MV-4-11 (cell line): ENCODE results near the gene LRRC37A3.
A peak's percentile ranks its signal among the peaks of the same experiment; 100 is the strongest.
"Not testable (repeated sequence)": the region's sequence is repeated elsewhere in the genome, so short reads cannot be mapped to it uniquely, and the experiment has no call there.

ENCODE experiments used
- DNase-seq: peaks from one replicate; lab custom pipeline; 2025; lab: John Stamatoyannopoulos, UW

LRRC37A3 gene

DNA sequence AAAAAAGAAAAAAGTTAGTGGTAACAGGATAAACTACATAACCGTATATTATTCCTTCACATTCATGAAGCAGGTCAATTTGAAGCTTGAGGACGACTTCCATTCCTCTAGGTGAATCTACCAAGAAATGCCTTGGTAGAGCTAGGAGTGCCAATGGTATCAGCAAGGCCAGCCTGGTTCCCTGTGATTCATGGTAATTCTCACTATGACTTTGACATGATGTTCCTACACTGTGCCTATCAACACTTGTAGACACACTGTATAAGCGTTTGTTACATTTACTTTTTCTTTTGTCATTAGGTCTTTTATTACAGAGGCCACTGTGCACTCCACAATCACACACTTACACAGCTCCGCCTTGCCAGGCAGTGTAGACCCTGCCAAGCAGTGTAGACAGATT lies 7.2 kb upstream of the LRRC37A3 start:
- DNase-seq, result not testable (repeated sequence)

DNA sequence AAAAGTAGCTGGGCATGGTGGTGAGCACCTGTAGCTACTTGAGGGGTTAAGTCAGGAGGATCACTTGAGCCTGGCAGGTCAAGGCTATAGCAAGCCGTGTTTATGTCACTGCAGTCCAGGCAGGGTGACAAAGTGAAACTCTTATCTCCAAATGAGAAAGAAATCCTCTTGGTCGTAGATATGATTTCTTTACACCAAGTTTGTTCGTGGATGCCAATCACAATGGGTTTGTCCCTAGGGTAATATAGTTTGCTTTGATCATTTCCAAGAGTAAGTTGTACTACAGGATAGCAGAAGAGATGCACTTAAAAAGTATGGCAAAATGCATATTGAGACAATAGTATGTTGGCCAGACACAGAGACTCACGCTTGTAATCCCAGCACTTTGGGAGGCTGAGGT lies 6.0 kb upstream of the LRRC37A3 start:
- DNase-seq, result not testable (repeated sequence)

- DNase-seq, result peak; percentile 88
Observed at GRCh38 chr17:64923051-64923568, 3.8 kb upstream of the LRRC37A3 start.

- peak; percentile 42 for DNase-seq
Observed at GRCh38 chr17:64920419-64921172, 1.3 kb upstream of the LRRC37A3 start.

DNA sequence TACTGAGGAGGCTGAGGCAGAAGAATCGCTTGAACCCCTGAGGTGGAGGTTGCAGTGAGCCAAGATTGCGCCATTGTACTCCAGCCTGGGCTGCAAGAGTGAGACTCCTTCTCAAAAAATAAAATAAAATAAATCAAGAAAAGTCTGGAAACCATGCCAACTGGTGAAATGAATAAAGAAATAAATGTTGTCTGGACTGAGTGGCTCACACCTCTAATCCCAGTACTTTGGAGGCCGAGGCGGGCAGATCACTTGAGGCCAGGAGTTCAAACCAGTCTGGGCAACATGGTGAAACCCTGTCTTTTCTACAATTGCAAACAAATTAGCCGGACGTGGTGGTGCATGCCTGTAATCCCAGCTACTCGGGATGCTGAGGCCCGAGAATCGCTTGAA lies 744 bp upstream of the LRRC37A3 start:
- peak; percentile 29 for DNase-seq

DNA sequence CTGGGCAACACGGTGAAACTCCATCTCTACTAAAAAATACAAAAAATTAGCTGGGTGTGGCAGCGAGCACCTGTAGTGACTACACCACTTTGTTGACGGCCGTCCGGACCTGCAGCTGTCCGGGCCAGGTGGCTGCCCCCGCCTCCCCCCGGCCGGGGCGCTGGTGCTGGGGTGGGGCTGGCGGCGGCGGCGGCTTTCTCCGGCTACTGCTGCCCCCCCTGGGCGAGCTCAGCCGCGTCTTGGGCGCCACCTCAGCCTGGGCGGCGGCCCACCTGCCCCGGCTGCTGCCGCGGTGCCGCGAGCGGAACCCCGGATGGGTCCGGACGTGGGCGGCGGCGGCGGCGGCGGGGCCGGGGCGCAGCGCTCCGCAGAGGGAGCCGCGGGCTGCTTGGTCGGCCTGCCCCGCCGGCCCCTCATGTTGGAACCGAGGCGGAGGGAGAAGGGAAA lies 413 bp downstream of the LRRC37A3 start:
- not testable (repeated sequence) for DNase-seq

DNA sequence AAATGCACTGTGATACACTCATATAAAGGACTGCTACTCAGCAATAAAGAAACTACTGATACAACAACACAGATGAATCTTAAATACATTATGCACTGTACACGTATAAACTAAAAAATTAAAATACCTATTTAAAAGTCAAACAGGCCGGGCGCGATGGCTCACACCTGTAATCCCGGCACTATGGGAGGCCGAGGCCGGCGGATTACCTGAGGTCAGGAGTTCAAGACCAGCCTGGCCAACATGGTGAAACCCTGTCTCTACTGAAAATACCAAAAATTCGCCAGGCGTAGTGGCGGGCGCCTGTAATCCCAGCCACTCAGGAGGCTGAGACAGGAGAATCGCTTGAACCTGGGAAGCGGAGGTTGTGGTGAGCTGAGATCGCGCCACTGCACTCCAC lies 1.7 kb downstream of the LRRC37A3 start:
- not testable (repeated sequence) for DNase-seq

DNA sequence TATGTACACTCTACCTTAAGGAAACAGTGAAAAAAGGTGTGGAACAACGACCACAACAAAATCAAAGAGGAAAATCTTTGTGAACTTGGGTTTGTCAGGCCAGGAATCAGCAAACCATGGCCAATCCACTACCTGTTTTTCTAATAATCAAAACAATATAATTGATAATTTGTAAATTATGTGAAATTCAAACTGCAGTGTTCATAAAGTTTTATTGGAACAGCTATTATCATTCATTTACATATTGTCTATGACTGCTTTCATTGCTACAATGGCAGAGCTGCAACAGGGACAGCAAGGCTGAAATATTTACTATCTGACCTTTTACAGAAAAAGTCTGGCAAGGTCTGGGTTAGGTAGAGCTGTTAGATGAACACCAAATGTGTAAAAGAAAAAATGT lies 4.0 kb downstream of the LRRC37A3 start:
- not testable (repeated sequence) for DNase-seq

DNA sequence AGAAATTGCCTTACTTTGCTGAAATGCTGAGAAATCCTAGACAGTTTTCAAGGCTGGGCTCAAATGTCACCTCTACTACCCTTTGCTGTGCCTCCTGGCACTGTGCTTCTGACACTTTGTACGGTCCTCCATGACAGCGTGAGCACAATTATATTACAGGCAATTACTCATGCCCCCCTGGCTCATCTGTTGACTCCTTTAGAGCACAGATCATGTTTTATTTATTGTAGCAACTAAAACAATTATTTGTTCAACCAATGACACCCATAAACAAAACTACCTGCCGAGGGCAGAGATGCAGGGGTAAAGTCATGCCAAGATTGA lies 9.1 kb downstream of the LRRC37A3 start:
- not testable (repeated sequence) for DNase-seq

DNA sequence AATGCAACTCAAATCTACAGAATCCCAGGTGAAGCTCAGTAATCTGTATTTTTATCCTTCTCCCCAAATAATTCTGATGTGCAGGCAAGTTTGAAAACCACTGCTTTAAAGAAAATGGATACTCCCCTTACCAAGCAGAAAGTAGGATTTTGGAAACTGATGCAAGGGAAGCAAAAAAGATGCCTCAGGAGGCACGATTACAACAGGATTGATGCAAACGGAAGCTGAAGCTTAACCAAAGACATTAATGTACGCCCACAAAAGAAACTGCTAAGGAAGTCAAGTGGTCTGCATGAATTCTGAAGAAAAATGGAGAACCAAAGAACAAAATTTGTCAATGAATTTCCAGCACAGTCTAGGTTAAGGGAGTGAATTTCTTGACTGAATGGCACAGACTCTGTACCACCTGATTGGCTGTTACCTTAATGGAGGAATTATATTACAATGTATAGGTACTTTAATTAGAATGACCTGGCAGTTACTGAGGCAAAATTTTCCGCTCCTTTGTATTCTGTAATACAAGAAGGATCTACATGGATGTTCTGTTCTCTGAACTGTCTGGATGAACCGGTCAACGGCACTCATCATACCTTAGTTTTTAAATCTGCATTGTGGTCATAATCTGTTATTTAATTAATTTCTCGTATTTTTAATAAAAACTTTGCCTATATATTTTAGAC lies 9.6 kb downstream of the LRRC37A3 start:
- not testable (repeated sequence) for DNase-seq

DNA sequence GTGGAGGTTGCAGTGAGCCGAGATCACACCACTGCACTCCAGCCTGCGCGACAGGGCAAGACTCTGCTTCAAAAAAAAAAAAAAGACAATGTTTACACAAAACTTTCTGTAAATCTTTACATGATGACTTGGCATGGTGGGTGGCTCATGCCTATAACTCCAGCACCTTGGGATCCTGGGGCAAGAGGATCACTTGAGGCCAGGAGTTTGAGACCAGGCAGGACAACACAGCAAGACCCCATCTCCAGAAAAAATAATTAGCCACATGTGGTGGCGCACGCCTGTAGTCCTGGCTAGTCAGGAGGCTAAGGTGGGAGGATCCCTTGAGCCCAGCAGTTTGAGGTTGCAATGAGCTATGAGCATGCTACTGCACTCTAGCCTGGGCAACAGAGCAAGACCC lies 15.2 kb downstream of the LRRC37A3 start:
- not testable (repeated sequence) for DNase-seq

GRCh38 chr17:64897136-64897535 lies 22.1 kb downstream of the LRRC37A3 start:
- not testable (repeated sequence) for DNase-seq

DNA sequence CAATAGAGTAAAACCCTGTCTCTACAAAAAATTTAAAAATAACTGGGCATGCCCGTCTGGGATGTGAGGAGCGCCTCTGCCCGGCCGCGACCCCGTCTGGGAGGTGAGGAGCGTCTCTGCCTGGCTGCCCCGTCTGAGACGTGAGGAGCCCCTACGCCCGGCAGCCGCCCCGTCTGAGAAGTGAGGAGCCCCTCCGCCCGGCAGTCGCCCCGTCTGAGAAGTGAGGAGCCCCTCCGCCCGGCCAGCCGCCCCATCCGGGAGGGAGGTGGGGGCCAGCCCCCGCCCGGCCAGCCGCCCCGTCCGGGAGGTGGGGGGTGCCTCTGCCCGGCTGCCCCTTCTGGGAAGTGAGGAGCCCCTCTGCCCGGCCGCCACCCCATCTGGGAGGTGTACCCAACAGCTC lies 45.1 kb downstream of the LRRC37A3 start:
- not testable (repeated sequence) for DNase-seq

GRCh38 chr17:64847504-64848466 lies 71.5 kb downstream of the LRRC37A3 start:
- DNase-seq, result peak; percentile 31

DNA sequence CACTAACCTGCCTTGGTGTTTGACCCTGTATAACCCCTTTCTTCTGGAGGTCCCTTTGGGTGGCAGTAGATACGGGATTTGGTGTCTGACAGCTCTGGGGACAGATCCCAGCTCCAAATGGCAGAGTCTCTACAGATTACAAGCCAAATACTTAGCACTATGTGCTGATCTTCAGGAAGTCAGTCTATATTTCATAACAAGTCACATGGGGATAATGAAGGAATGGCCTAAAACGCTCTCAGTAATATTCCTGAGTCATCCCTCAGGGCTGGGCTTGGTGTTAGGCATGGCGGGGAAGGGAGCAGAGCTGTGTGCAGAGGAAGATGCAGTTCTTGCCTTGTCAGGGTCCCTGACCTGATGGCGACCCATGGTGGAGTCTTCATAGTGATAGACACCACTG lies 72.4 kb downstream of the LRRC37A3 start:
- DNase-seq, result peak; percentile 43

DNA sequence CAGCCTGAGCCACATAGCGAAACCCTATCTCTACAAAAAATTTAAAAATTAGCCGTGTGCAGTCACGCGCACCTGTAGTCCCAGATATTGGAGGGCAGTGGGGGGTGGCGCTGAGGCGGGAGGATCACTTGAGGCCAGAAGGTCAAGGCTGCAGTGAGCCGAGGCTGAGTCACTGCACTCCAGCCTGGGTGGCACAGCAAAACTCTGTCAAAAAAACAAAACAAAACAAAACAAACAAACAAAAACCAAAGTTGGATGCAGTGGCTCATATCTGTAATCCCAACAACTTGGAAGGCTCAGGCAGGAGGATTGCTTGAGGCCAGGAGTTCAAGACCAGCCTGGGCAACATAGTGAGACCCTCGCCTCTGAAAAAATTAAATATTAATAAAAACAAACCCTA lies 75.4 kb downstream of the LRRC37A3 start:
- DNase-seq, result not testable (repeated sequence)

GRCh38 chr17:64842900-64843299 lies 76.4 kb downstream of the LRRC37A3 start:
- DNase-seq, result not testable (repeated sequence)

GRCh38 chr17:64840960-64841359 lies 78.3 kb downstream of the LRRC37A3 start:
- peak; percentile 55 for DNase-seq

DNA sequence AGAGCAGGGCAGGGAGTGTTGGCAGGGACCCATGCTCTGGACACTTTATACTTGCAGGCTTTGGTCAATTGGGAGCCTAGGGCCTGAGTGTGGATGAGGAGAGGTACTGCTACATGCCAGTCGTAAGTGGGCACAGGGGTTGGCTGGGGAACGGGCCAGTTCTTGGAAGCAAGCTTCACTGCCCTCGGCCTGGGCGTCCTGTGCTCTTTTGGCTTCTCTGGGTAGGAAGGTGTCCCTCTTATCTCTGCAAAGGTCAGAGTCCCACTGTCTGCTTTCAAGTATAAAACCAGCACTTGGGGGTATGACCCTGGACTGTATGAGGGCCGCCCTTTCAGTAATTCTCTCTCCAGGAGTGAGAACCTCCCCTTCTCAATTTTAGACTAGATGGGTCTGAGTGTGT lies 80.8 kb downstream of the LRRC37A3 start:
- not testable (repeated sequence) for DNase-seq

GRCh38 chr17:64837018-64837761 lies 82.1 kb downstream of the LRRC37A3 start:
- DNase-seq, result peak; percentile 83

- not testable (repeated sequence) for DNase-seq
Observed at GRCh38 chr17:64836623-64837017, 82.7 kb downstream of the LRRC37A3 start.
